ENCODE data around the gene RHOG.
"Not testable (repeated sequence)": the region's sequence is repeated elsewhere in the genome, so short reads cannot be mapped to it uniquely, and the experiment has no call there.

The RHOG gene

GRCh38 chr11:3840870-3841425, at the start of gene RHOG:
TSS of gene RHOG (minus strand) at chr11:3840959. CDS start at chr11:3828138, 12,821 bp downstream.
- DNase-seq = peak; percentile 72 to 89 (median 74)

- no peak for DNase-seq
Measured at GRCh38 chr11:3890014-3890413, 49.3 kb upstream of the RHOG start.

GRCh38 chr11:3888876-3889275, 48.1 kb upstream of the RHOG start:
- DNase-seq = no peak

- DNase-seq = no peak
Measured at GRCh38 chr11:3886985-3887384, 46.2 kb upstream of the RHOG start.

- no peak for DNase-seq
Measured at GRCh38 chr11:3885855-3886254, 45.1 kb upstream of the RHOG start.

GRCh38 chr11:3882655-3883054, 41.9 kb upstream of the RHOG start:
- no peak for DNase-seq

- no peak for DNase-seq
Measured at GRCh38 chr11:3880724-3881123, 40.0 kb upstream of the RHOG start.

GRCh38 chr11:3879967-3880542, 39.3 kb upstream of the RHOG start:
- DNase-seq = no peak

- DNase-seq = no peak
Measured at GRCh38 chr11:3879216-3879966, 38.6 kb upstream of the RHOG start.

GRCh38 chr11:3878258-3878584, 37.5 kb upstream of the RHOG start:
- no peak for DNase-seq

GRCh38 chr11:3877364-3878257, 36.9 kb upstream of the RHOG start:
- DNase-seq = no peak

GRCh38 chr11:3876613-3877012, 35.9 kb upstream of the RHOG start:
- DNase-seq = no peak

- no peak for DNase-seq
Measured at GRCh38 chr11:3873712-3874349, 33.1 kb upstream of the RHOG start.

GRCh38 chr11:3867209-3868091, 26.7 kb upstream of the RHOG start:
- DNase-seq = no peak

- no peak for DNase-seq
Measured at GRCh38 chr11:3866836-3867208, 26.1 kb upstream of the RHOG start.

- no peak for DNase-seq
Measured at GRCh38 chr11:3866206-3866605, 25.4 kb upstream of the RHOG start.

GRCh38 chr11:3865388-3866193, 24.8 kb upstream of the RHOG start:
- no peak for DNase-seq

GRCh38 chr11:3861683-3862082, 20.9 kb upstream of the RHOG start:
- no peak for DNase-seq

- DNase-seq = not testable (repeated sequence)
Measured at GRCh38 chr11:3860898-3861393, 20.2 kb upstream of the RHOG start.

GRCh38 chr11:3860375-3860774, 19.6 kb upstream of the RHOG start:
- DNase-seq = no peak

GRCh38 chr11:3859373-3859881, 18.7 kb upstream of the RHOG start:
- no peak for DNase-seq

All from activated CD4-positive, CD25-positive, alpha-beta regulatory T cell (primary cell).